Neuronal stem cell (in vitro differentiated cells): Measurements from ENCODE around the gene ARHGEF25.
"Not testable (repeated sequence)": the region's sequence is repeated elsewhere in the genome, so short reads cannot be mapped to it uniquely, and the experiment has no call there.

ENCODE experiments used
- DNase-seq: peaks from one replicate; pipeline ENCODE4 v3.0.0-alpha.2; 2013; ENCODE audit warnings: low spot score
- H2AFZ ChIP-seq: one replicate; pipeline ENCODE4 v1.6.1; 2013; ENCODE audit warnings: mild to moderate bottlenecking, low read length, inconsistent platforms
- H2AK5ac ChIP-seq: 2 replicates; pipeline ENCODE4 v1.6.1; 2013; ENCODE audit warnings: low read depth, mild to moderate bottlenecking, inconsistent platforms, low read length, moderate library complexity, mixed read lengths
- H2BK120ac ChIP-seq: 2 replicates; pipeline ENCODE4 v1.6.1; 2013; ENCODE audit warnings: low read depth, mild to moderate bottlenecking, inconsistent platforms, low read length, moderate library complexity, mixed read lengths
- H2BK12ac ChIP-seq: one replicate; pipeline ENCODE4 v1.6.1; 2013; ENCODE audit warnings: low read length, inconsistent platforms
- H2BK15ac ChIP-seq: 2 replicates; pipeline ENCODE4 v1.6.1; 2013; ENCODE audit warnings: mild to moderate bottlenecking, low read length, inconsistent platforms, mixed read lengths
- H2BK5ac ChIP-seq: one replicate; pipeline ENCODE4 v1.6.1; 2013; ENCODE audit warnings: inconsistent platforms, mild to moderate bottlenecking, low read length, moderate library complexity
- H3K14ac ChIP-seq: one replicate; pipeline ENCODE4 v1.6.1; 2013; ENCODE audit warnings: low read length, inconsistent platforms
- H3K18ac ChIP-seq: 2 replicates; pipeline ENCODE4 v1.6.1; 2013; ENCODE audit warnings: low read length, inconsistent platforms
- H3K23ac ChIP-seq: 2 replicates; pipeline ENCODE4 v1.6.1; 2013; ENCODE audit warnings: low read depth, mild to moderate bottlenecking, mixed read lengths, low read length, inconsistent platforms; ENCODE audit not compliant: poor library complexity
- H3K27ac ChIP-seq: replicated peaks from 3 replicates; pipeline ENCODE4 v1.5.1; 2013; ENCODE audit warnings: low read length, inconsistent platforms
- H3K27me3 ChIP-seq, 3 experiments: 2 replicates each; pipeline ENCODE4 v1.6.1; 2013; ENCODE audit warnings: low read length in 3 of 3, mild to moderate bottlenecking in 2 of 3, inconsistent platforms in 1 of 3, low read depth in 1 of 3, mixed read lengths in 1 of 3, moderate library complexity in 1 of 3; ENCODE audit not compliant: control insufficient read depth in 3 of 3, insufficient read depth in 3 of 3
- H3K36me3 ChIP-seq, 2 donors: replicated peaks in 1 of 2; 2 replicates each; pipeline ENCODE4 v1.6.1; 2013; ENCODE audit warnings: low read length in 2 of 2; ENCODE audit not compliant: control insufficient read depth in 2 of 2, insufficient read depth in 2 of 2
- H3K4ac ChIP-seq: 2 replicates; pipeline ENCODE4 v1.6.1; 2013; ENCODE audit warnings: inconsistent platforms, mild to moderate bottlenecking, low read length, moderate library complexity
- H3K4me1 ChIP-seq, 2 donors: 1 replicate in 1 of 2; 2 replicates in 1 of 2; pipeline ENCODE4 v1.6.1; 2013; ENCODE audit warnings: low read length in 2 of 2, low read depth in 1 of 2; ENCODE audit not compliant: control insufficient read depth in 2 of 2, insufficient read depth in 1 of 2
- H3K4me2 ChIP-seq: one replicate; pipeline ENCODE4 v1.6.1; 2013; ENCODE audit warnings: mild to moderate bottlenecking, low read length, inconsistent platforms; ENCODE audit not compliant: insufficient read depth, poor library complexity, severe bottlenecking
- H3K4me3 ChIP-seq, 2 donors: 2 replicates each; pipeline ENCODE4 v1.5.1; 2013; ENCODE audit warnings: low read length in 2 of 2, mild to moderate bottlenecking in 2 of 2, inconsistent platforms in 1 of 2, moderate library complexity in 1 of 2
- H3K79me1 ChIP-seq: one replicate; pipeline ENCODE4 v1.6.1; 2013; ENCODE audit warnings: low read depth, mild to moderate bottlenecking, inconsistent platforms, low read length, moderate library complexity
- H3K9ac ChIP-seq: one replicate; pipeline ENCODE4 v1.6.1; 2013; ENCODE audit warnings: mild to moderate bottlenecking, low read depth, low read length, inconsistent platforms; ENCODE audit not compliant: poor library complexity
- H3K9me3 ChIP-seq, 2 donors: replicated peaks in 1 of 2; 2 replicates each; pipeline versions ENCODE3 to v1.6.1; 2013; ENCODE audit warnings: low read length in 2 of 2, mild to moderate bottlenecking in 2 of 2, inconsistent platforms in 1 of 2, low read depth in 1 of 2, mixed read lengths in 1 of 2, moderate library complexity in 1 of 2; ENCODE audit not compliant: control insufficient read depth in 2 of 2, insufficient read depth in 1 of 2
- H4K8ac ChIP-seq: one replicate; pipeline ENCODE4 v1.6.1; 2013; ENCODE audit warnings: low read depth, mild to moderate bottlenecking, inconsistent platforms, low read length, moderate library complexity
- H4K91ac ChIP-seq: one replicate; pipeline ENCODE4 v1.6.1; 2013; ENCODE audit warnings: low read length, low read depth, mild to moderate bottlenecking, inconsistent platforms; ENCODE audit not compliant: poor library complexity
- WGBS, 2 donors: extraction: QIAGEN DNeasy Blood & Tissue Kit; methylation state at CpG; one replicate each; pipeline ENCODE4 v1.1.7; 2013; ENCODE audit warnings: missing lambda C conversion rate in 2 of 2, mixed read lengths in 1 of 2; ENCODE audit not compliant: insufficient read length in 2 of 2, insufficient replicate concordance in 1 of 2; ENCODE audit errors: extremely low coverage in 2 of 2; 5-methylcytosine and 5-hydroxymethylcytosine counted together

Gene ARHGEF25

DNA sequence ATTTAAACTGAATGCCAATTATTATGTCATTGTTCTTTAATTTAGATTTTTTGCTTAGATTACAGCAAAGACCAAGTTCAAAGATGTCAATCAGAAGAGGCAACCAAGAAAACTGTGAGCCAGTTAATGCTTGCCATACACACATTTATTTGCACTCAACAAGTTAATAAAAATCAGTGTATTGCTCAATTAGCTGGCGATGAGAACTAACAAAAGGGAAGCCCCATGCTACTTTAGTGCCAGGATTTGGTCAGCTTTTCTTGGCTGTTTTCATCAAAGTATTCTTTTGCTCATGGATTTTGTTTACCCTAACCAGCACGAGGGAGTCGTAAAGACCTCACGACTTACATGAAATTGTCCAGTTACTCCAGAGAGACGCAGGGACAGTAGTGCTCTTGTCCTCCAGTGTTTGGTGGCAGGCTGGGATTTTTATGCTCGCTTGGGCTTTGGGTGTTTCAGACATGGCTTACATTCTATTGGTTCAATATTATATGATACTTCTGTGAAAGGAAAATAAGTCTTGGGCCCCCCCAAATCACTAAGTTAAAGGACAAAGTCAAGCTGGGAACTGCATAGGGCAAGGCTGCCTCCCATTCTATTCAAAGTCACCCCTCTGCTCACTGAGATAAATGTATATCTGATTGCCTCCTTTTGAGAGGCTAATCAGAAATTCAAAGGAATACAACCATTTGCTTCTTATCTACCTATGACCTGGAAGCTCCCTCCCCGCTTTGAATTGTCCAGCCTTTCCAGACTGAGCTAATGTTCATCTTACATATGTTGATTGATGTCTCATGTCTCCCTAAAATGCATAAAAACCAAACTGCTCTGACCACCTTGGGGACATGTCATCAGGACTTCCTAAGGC is 29.2 kb downstream of the ARHGEF25 start:
- Histone ChIP-seq H2AFZ (no peak overlapping the region), H3K4me3 (no peak overlapping the region), H4K91ac (no peak overlapping the region), H3K4me1 (no peaks in the 10 kb centered on the region), H3K14ac (no peak overlapping the region), H3K23ac (no peak overlapping the region), H3K9me3 (no peaks in the 10 kb centered on the region), H2AK5ac (no peak overlapping the region), H4K8ac (no peak overlapping the region), H3K27ac (no peak overlapping the region), H2BK12ac (no peak overlapping the region), H3K4ac (no peak overlapping the region), H3K27me3 (peaks cover 0 to 18% (median 0%) of the 10 kb centered on the region in 3 experiments), H3K4me2 (no peak overlapping the region), H2BK5ac (no peak overlapping the region), H2BK15ac (no peak overlapping the region), H3K18ac (no peak overlapping the region), H2BK120ac (no peak overlapping the region), H3K79me1 (no peaks in the 10 kb centered on the region), H3K9ac (no peak overlapping the region), H3K36me3 (no peaks in the 10 kb centered on the region)
- WGBS, 2 donors, result no CpG with 5 or more reads among the region's 7 CpGs
- DNase-seq, result no peak

DNA sequence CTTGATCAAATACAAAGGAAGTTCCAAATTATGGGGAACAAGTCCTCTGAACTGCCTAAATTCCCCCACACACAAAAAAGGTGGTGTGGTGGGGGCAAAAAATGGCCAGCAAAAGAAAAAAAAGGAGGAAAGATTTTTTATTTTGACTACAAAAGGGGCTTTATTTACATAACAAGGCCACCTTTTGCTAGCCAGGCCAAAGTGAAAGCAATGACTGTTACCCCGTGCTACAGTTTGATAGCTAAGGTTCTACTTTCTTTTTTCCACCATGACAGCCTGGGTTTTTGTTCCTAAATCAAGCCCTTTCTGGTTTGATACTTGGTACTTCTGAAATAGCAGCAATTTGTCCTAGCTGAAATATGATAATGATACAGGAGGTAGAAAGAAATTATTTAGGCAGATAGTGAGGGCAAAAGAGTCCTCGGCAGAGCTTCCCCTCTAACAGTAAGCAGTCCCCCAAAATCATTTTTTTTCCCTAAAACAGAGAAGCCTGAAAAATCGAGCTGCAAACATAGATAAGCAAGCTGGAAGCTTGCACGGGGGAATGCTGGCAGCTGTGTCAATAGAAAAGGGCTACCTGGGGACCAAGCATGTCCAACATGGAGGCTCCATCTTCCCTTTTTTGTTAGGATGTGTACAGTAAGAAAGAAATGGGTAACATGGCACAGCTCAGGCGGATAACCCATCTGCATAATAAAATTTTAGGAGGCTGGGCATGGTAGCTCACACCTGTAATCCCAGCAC is 30.6 kb downstream of the ARHGEF25 start:
- Histone ChIP-seq H3K79me1 (no peaks in the 10 kb centered on the region), H2BK12ac (no peak overlapping the region), H4K8ac (no peak overlapping the region), H3K9me3 (no peaks in the 10 kb centered on the region), H3K23ac (no peak overlapping the region), H3K4me1 (no peaks in the 10 kb centered on the region), H2AFZ (no peak overlapping the region), H3K27ac (no peak overlapping the region), H3K4me3 (no peak overlapping the region), H2BK120ac (no peak overlapping the region), H3K4ac (no peak overlapping the region), H3K14ac (no peak overlapping the region), H3K36me3 (no peaks in the 10 kb centered on the region), H2AK5ac (no peak overlapping the region), H3K18ac (no peak overlapping the region), H2BK5ac (no peak overlapping the region), H3K4me2 (no peak overlapping the region), H2BK15ac (no peak overlapping the region), H3K27me3 (peaks cover 0 to 18% (median 0%) of the 10 kb centered on the region in 3 experiments), H4K91ac (no peak overlapping the region), H3K9ac (no peak overlapping the region)
- no peak for DNase-seq
- no CpG with 5 or more reads among the region's 5 CpGs for WGBS, 2 donors

DNA sequence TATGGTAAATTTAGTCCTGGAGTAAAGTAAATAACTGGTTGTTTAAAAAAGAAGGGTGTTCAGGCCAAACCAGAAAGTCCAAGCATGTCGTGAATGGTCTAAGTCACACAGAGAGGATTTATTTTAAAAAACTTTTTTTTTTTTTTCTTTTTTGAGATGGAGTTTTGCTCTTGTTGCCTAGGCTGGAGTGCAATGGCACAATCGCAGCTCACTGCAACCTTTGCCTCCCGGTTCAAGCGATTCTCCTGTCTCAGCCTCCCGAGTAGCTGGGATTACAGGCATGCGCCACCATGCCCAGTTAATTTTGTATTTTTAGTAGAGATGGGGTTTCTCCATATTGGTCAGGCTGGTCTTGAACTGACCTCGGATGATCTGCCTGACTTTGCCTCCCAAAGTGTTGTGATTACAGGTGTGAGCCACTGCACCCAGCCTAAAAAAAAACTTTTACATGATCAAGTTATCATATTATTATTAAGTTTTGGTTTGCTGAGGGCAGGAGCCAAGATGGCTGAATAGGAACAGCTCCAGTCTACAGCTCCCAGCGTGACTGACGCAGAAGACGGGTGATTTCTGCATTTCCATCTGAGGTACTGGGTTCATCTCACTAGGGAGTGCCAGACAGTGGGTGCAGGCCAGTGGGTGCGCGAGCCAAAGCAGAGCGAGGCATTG is 34.9 kb downstream of the ARHGEF25 start:
- not testable (repeated sequence) for H3K4me1 ChIP-seq, H2BK120ac ChIP-seq, H2BK5ac ChIP-seq, H2BK12ac ChIP-seq, H3K18ac ChIP-seq, H2AK5ac ChIP-seq, H3K4ac ChIP-seq, H3K9me3 ChIP-seq, H3K27ac ChIP-seq, H2AFZ ChIP-seq, H3K9ac ChIP-seq, H3K4me3 ChIP-seq, H3K23ac ChIP-seq, H3K27me3 ChIP-seq, H2BK15ac ChIP-seq, H3K79me1 ChIP-seq, H3K4me2 ChIP-seq, H4K8ac ChIP-seq, H3K14ac ChIP-seq, H4K91ac ChIP-seq, H3K36me3 ChIP-seq
- DNase-seq, result peak; percentile 33
- WGBS, 2 donors, result no CpG with 5 or more reads among the region's 13 CpGs

- not testable (repeated sequence) for H3K4me2 ChIP-seq, H3K9me3 ChIP-seq, H2BK5ac ChIP-seq, H4K91ac ChIP-seq, H3K18ac ChIP-seq, H3K14ac ChIP-seq, H3K27me3 ChIP-seq, H2BK120ac ChIP-seq, DNase-seq, H3K4ac ChIP-seq, H2AK5ac ChIP-seq, H3K79me1 ChIP-seq, H3K23ac ChIP-seq, H3K4me1 ChIP-seq, H4K8ac ChIP-seq, H3K36me3 ChIP-seq, H2BK12ac ChIP-seq, H3K9ac ChIP-seq, H3K27ac ChIP-seq, H3K4me3 ChIP-seq, H2BK15ac ChIP-seq, H2AFZ ChIP-seq
- WGBS, 2 donors, result no CpG with 5 or more reads among the region's 15 CpGs
Observed at GRCh38 chr12:57646659-57647049, 35.4 kb downstream of the ARHGEF25 start.
